NCI-H69 (cell line): ENCODE data around the gene R3HDM2.
"Not testable (repeated sequence)": the region's sequence is repeated elsewhere in the genome, so short reads cannot be mapped to it uniquely, and the experiment has no call there.

ENCODE experiments used
- DNase-seq: peaks from one replicate; lab custom pipeline; 2025; lab: John Stamatoyannopoulos, UW

Gene R3HDM2

DNA sequence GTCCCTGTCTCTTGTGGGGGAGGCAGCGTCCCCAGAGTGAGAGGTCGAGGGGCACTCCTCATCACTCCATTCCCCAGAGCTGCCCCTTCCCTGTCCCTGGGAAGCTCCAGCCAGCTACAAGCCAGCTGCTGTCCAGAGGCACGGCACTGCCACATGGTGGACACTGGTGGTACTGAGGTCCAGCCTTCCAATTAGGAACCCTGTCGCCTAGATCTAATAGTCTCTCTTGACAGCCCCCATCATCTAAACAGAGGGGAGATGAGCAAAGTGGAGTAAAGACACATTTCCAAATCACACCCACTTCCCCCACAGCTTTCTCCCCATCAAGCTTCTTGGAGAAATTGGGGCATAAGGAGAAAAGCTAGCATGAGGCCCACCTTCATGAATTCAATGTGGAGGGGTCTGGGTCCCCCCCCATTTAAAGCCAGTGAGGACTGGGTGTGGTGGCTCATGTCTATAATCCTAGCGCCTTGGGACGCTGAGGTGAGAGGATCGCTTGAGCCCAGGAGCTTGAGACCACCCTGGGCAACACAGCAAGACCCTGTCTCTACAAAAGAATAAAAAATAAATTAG, 22.2 kb upstream of the R3HDM2 start:
- peak; percentile 84 for DNase-seq

DNA sequence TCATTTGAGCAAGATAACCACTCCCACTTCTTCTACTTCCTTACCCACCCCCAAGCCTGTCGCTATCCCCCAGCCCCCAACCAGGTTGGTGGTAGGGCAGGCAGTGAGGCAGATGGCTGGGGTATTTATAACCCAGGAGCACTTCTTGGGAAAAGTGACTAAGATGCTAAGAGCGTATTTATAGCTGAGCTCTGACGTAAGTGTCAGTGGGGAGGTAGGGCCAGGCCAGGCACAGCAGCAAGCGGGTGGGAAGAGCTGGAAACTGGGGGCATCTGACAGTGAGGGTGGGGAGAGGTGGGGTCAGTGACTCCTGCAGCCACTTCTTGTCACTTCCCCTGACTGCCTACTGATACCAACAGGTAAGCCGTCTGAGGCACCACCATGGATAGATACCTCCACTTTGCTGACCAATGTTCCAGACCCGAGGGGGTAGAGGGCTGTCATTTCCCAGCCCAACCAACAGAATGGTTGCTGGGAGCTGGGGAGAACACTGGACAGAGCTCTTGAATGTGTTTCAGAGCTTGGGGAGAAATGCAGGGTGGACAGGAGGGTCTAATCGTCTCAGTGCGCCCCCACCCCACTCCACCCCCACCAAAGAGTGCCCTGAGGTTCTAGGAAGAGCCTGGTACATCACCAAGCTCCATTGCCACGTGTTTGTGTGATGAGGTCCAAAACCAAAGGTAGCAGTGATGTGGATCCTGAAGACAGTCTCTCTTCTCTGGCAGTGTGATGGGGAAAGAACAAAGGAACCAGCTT, 21.5 kb upstream of the R3HDM2 start:
- peak; percentile 60 for DNase-seq

DNA sequence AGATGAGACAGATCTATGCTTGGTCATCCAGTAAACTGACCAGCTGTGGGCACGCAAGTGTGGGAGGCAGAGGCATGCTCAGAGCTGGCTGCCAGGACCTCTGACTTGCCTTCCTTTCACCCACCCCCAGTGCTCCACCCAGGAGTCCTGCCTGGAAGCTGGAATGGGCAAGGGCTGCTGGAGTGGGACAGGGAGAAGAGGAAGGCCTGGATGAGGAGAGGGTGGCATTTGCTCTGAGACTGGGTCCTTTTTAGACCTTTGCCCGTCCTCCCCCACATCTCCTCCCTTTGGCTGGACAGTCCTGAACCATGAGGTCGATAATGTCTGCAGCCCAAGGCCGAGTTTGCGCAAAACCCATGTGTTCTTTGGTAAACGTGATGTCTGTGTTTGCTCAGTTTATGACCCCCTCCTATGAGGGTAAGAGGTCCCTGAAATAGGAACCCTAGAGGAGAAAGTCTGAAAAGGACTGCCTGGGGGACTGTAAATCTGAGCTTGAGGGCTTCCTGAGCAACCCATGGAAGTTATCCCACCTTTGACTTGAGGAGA, 20.5 kb upstream of the R3HDM2 start:
- peak; percentile 28 for DNase-seq

DNA sequence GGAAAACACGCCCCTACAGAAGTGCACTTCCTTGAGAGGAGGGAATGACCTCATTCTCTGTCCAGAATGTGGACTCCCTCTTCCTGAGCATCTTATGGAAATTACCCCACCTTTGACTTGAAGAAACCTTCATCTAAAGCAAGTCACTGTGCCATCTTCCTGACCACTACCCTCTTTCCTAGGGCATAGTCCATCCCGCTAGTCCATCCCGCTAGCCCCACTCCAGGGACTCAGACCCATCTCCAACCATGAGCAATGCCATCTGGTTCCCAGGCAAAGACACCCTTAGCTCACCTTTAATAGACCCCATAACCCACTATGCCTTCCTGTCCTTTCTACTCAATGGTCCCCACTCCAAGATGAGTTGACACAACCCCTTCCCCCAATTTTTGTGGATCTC, 19.2 kb upstream of the R3HDM2 start:
- no peak for DNase-seq

DNA sequence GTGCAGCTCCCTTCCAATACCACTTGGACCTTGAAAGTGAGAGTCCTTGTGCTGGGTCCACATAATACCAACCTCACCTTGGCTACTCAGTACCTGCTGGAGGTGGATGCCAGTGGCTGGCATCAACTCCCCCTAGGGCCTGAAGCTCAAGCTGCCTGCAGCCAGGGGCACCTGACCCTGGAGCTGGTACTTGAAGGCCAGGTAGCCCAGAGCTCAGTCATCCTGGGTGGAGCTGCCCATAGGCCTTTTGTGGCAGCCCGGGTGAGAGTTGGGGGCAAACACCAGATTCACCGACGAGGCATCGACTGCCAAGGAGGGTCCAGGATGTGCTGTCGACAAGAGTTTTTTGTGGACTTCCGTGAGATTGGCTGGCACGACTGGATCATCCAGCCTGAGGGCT, 18.5 kb upstream of the R3HDM2 start:
- no peak for DNase-seq

DNA sequence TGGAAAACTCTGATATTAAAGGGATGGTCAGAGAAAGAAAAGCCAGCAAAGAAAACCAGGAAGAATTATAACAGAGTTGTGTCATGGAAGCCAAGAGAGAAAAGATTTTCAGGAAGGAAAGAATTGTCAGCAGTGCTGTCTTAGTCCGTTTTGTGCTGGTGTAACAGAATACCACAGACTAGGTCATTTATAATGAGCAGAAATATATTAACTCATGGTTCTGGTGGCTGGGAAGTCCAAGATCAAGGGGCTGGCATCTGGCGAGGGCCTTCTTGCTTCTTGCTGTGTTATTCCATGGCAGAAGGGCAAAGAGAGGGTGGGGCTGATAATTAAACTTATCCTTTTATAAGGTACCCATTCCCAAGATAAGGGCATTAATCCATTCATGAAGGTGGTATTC, 17.8 kb upstream of the R3HDM2 start:
- DNase-seq: no peak

DNA sequence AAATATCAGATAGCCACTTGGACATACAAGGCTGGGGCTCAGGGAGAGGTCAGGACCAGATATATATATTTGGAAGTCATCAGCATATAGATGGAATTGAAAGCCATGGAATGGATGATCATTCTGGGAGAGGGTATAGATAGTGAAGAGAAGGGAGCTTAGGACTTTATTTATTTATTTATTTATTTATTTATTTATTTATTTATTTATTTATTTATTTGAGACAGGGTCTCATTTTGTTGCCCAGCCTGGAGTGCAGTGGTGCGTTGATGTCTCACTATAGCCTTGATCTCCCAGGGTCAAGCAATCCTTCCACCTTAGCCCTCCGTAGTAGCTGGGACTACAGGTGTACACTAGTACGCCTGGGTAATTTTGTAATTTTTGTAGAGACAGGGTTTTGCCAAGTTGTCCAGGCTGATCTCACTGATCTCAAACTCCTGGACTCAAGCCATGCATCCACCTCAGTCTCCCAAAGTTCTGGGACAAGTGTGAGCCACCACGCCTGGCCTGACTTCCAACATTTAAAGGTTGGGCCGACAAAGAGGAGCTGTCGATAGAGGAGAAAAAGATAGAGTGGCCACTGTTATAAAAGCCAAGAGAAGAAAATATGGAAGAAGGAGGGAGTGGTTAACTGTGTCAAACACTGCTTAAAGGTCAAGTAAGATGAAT, 15.6 kb upstream of the R3HDM2 start:
- DNase-seq: no peak

DNA sequence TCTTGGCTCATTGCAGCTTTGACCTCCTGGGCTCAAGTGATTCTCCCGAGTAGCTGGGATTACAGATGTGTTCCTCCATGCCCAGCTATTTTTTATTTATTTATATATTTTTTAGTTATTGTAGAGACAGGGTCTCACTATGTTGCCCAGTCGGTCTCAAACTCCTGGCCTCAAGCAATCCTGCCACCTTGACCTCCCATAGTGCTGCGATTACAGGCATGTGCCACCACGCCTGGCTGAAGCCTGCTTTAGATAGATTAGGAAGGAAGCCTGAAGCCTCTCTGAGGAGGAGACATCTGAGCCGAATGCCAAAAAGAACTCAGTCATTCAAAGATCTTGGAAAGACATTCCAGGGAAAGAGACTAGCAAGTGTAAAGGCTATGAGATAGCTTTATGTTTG, 13.9 kb upstream of the R3HDM2 start:
- DNase-seq: no peak

DNA sequence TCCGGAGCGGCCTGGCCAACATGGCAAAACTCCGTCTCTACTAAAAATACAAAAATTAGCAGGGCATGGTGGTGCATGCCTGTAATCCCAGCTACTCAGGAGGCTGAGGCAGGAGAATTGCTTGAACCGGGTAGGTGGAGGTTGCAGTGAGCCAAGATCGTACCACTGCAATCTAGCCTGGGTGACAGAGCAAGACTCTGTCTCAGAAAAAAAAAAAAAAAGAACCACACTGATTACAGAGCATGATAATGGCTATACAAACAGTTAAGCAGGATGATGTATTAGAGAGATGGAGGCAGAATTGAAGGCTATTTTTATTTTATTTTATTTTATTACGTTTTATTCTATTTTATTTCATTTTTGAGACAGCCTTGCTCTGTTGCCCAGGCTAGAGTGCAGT, 13.5 kb upstream of the R3HDM2 start:
- DNase-seq: not testable (repeated sequence)

DNA sequence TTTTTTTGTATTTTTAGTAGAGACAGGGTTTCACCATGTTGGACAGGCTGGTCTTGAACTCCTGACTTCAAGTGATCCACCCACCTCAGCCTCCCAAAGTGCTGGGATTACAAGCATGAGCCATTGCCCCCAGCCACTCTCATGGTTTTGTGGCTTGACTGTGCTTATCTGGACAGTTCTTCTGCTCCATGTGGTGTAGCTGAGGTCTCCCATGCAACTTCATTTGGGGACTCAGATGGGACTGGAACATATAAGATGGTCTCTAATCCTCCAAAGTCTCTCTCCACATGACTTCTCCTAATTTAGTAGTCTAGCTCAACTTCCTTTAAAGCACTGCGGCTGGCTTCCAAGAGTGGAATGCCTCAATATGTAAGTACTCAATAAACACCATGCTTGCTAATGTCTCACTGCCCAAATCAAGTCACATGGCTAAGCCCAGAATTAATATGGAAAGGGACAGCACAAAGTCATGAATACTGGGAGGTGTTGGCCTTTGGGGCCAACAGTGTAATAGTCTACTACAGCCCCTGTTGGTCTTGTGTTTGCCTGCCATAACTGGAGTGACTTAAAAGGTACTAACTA, 11.1 kb upstream of the R3HDM2 start:
- DNase-seq: no peak

DNA sequence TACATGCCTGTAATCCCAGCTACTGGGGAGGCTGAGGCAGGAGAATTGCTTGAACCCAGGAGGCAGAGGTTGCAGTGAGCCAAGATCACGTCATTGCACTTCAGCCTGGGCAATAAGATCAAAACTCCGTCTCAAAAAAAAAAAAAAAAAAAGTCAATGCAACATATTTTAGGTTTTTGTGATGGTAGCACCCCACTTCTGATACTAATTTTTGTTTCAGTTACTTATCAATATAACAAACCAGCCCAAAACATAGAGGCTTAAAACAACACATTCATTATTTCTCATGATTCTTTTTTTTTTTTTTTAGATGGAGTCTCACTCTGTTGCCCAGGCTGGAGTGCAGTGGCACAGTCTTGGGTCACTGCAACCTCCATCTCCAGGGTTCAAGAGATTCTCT, 10.6 kb upstream of the R3HDM2 start:
- DNase-seq: not testable (repeated sequence)

DNA sequence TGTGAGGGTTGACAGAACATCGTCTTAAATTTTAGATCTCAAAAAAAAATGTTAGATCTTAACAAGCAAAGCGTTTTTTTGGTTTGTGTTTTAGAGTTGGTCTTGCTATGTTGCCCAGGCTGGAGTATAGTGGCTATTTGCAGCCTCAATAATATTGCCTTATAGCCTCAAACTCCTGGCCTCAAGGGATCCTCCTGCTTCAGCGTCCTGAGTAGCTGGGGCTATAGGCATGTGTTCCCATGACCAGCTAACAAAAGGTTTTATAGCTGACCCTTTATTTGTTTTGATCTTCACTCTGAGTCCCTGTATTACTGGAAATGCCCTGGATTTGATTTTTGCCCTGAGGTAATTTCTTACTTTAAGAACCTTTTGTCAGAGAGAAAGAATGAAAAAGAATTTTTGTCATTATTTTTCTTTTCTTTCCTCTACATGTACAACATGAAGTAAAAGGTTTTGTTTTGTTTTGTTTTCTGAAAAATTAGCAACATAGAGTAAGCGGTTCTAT, 9.0 kb upstream of the R3HDM2 start:
- DNase-seq: no peak

DNA sequence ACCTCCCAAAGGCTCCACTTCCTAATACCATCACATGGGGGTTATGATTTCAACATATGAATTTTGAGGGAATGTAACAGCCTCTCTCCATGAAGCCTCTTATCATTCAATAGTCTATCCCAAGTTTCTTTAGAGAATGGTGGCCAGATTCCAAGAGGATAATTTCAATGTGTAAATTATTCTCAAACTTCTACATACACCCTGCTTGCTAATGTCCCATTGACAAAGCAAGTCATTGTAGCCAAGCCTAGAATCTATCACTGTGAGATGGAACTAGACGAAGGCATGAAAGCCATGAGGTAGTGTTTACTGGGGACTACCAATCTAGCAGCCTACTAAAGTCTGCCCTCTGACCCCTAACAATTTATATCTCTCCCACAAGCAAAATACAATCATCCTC, 7.6 kb upstream of the R3HDM2 start:
- no peak for DNase-seq

DNA sequence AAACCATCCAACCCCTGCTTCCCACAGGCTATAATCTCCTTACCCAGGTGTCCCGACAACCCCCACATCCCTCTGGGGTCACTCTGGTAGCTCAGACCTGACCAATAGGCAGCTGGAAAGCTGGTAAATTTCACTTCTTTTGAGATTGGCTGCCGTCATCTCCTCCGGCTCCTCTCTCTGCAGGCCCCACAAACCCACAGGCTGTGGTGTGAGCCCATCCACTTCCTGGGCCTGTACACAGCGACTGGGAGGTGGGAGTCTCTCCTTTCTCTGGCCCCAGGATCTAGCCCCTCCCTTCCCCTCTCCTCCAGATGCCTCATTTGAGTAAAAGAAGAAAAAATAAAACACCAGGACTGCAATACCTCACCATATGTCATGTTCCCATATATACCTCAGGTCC, 4.5 kb upstream of the R3HDM2 start:
- no peak for DNase-seq

DNA sequence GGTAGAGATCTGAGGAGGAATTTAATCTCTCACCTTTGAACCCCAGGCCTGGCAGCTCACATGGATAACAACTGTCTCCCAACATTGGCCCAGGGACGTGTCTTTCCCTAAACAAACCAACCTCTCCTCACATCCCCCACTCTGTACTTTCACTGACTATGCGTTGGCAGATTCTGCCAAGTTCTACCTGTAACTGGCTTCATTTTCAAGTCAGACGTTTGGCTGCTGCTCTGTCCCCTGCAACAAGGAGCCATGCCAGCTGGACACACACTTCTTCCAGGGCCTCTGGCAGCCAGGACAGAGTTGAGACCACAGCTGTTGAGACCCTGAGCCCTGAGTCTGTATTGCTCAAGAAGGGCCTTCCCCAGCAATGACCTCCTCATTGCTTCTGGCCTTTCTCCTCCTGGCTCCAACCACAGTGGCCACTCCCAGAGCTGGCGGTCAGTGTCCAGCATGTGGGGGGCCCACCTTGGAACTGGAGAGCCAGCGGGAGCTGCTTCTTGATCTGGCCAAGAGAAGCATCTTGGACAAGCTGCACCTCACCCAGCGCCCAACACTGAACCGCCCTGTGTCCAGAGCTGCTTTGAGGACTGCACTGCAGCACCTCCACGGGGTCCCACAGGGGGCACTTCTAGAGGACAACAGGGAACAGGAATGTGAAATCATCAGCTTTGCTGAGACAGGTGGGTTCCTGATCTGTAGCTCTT, 3.8 kb upstream of the R3HDM2 start, which contains the start of gene INHBC:
INHBC (plus strand) TSS at position 268 of the 707 bp plus-strand sequence; CDS start at position 371, 103 bp downstream.
- DNase-seq: no peak

DNA sequence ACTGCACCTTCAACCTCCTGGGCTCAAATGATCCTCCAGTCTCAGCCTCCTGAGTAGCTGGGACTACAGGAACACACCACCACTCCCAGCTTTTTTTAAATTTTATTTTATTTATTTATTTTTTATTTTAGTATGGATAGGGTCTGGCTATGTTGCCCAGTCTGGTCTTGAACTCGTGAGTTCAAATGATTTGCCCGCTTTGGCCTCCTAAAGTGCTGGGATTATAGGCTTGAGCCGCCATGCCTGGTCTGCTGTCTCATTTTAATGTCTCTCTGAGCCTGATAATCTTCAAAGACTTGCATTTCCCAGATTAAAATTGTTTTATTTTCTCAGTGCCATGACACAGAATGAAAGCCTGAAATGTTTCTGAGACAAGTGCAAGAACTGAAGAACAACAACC, 2.5 kb upstream of the R3HDM2 start:
- no peak for DNase-seq

DNA sequence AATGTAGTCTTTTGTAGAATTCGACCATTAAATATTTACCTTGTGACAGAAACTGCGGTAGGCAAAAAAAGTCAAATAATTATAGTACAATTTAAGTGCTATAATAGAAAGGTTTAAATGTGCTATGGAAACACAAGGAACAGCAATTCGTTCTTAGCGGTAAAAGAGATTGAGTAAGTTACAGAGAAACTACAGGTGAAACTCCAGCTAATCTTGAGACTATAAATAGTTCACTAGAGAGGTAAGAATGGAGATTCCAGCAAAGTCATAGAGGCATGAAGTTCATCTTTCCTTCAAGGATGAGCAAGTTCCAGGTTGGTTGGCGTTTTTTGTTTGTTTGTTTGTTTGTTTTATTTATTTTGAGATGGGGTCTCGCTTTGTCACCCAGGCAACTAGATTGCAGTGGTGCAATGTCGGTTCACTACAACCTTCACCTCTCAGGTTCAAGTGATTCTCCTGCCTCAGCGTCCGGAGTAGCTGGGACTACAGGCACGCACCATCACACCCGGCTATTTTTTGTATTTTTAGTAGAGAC, 878 bp upstream of the R3HDM2 start:
- no peak for DNase-seq

DNA sequence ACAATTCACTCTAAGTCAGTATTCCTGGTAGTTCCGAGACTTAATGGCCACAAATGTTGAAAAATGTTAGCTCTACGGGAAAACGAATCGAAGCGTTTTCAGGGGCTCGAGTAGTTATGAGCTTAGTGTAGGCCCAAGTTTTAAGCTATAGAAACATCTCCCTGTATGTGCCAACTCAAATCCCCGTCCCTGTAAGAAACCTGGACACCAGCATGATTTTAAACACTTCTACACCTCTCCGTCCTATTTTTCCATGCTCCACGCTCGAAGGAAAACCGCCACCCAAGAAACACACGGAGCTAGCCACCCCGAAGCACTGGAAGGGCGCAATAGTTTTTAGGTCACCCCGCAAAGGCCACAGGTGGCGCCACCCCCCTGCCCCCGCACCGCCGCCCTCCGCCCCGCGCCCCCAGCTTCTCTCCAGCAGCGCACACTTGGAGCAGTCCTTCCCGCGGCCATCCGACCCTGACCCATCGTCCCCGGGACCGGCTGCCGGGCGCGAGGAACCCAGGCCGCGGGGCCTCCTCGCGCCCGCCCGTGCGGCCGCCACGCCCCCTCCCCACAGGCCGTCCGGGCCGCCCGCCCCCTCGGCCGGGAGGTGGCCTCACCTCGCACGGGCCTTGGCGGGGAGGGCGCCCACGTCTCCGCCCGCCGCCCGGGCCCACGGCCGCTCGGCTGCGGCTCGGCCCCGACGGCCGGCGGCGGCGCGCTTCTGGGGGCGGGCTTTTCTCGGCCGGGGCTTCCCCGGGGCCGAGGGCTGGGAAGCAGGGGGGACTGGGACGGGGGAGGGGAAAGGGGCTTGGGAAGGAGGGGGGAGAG, 522 bp downstream of the R3HDM2 start:
- peak; percentile 94 for DNase-seq

DNA sequence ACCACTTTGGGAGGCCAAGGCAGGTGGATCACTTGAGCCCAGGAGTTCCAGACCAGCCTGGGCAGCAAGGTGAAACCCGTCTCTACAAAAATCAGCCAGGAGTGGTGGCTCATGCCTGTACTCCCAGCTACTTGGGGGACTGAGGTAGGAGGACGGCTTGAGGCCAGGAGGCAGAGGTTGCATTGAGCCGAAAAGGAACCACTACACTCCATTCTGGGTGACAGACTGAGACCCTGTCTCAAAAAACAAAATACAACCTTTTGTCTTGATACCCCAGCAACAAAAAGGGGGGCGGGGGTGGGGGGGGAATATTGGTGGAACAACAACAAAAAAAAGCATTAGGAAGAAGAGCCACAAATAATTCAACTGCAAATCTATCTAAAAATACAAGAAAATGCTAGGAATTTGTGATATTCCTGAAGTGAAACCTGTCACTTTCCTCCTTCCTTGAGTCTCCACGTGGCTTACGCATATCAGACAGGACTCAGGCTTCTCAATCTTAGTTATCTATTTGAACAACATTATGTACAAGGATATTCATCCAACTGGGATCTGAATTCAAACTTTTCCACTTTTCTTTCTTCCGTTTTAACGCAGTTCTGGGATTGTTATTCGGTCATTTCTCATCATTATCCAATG, 1.3 kb downstream of the R3HDM2 start:
- peak; percentile 39 for DNase-seq

DNA sequence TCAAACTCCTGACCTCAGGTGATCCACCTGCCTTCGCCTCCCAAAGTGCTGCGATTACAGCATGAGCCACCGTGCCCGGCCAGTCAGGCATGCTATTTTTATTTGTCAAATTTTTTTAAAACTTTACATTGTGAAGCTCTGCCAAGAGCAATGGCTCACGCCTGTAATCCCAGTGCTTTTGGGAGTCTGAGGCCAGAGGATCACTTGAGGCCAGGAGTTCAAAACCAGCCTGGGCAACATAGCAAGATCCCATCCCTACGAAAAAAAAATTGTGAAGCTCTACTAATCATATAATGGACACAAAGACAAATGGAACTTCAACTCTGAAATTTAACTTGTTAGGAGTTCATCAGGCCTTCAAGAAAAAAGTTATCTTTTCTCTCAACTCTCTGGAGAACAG, 1.9 kb downstream of the R3HDM2 start:
- no peak for DNase-seq
